Measurements from ENCODE around the gene SRPK1. TPM values are rescaled to one million over a fixed set of nuclear protein-coding genes. Genes with fewer than 3 reads are reported as not detected.

The SRPK1 gene
- 59.9 and 111 TPM in 2 replicates for total RNA-seq

DNA sequence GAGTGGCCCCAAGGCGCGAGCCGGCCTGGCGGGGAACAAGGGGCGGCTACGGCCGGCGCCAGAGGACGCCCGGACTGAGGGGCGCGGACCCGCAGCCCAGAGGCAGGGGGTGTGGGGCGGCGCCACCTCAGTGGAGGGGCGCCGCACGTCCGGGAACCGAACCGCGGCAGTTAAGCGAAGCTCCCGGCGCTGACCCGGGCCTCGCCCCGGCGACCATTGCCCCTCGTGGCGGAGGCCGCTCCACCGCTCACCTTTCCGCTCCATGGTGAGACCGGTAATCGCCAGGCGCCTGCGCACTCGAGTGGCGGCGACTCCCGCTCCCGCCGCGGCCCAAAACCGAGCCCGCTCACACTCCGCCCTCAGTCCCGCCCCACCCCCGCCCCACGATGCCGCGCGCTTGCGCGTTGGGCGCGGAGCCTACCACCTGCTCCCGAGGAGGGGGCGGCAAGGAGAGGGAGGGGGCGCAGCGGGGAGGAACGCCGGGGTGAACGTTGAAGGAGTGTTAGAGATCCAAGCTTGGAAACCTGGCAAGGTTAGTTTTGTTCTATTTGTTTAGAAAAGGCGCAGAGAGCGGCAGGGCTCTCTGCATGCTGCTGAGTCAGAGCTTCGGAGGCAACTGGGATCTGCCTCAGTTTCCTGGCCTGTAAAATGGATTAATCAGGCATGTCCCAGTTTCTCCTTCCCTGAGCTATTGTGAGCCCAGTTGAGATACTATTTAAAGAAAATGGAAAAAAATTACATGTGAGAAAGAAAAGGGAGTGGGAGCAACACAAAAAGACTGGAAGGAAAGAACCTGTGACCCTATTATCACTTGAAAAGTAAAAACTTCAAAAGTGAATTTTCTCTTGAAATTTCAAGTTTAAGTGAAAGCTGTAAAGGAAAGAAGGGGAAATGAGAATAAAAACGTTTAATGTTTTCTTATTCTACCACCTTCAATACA is at the start of gene SRPK1:
SRPK1 (minus strand) TSS at position 306 of the 940 bp plus-strand sequence; CDS start at position 264, 42 bp downstream.

DNA sequence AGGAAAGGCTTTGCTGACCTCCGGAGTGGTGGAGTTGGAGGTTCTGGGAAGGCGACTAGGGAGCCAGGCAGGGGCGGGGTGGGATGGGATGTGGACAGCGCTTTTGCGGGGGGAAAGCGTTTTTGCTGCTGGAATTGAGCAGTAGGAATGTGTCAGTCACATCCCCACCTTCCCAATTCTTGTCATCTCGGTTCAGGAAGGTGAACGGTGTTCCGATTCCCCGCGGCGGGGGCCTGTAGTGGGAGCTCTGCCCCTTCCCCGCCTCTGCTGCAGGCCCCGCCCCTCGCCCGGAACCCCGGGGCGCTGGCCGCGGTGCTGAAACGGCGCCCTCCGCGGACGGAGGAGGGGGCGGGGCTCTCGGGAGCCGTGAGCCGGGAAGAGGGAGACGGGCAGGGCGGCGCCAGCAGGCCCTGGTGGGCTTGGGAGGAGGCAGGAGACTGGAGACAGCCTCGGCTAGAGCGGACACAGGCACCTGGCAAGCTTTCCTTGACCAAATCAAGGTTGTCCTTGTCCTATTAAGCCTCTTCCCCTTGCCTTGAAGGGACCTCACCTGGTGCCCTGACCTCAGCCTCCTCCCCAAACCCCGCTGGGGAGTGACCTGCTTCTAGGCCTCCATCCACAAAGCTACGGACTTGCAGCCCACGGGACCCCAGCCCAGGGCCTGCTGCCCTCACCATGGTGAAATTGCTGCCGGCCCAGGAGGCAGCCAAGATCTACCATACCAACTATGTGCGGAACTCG is 115.7 kb downstream of the SRPK1 start, which contains the start of gene LHFPL5:
LHFPL5 (plus strand) TSS at position 357 of the 741 bp plus-strand sequence; CDS start at position 676, 319 bp downstream.

Other genes starting within 250 kb of the SRPK1 start
- gene FKBP5, start 232.2 kb downstream of the SRPK1 start, total RNA-seq = 14.5 and 27.1 TPM in 2 replicates
- 0.22 and 0.25 TPM in 2 replicates for gene ARMC12, start 184.1 kb downstream of the SRPK1 start, total RNA-seq
- not detected in 2 replicates for gene CLPSL2, start 144.5 kb downstream of the SRPK1 start, total RNA-seq
- not detected in 2 replicates for gene CLPSL1, start 140.1 kb downstream of the SRPK1 start, total RNA-seq
- gene CLPS, start 123.8 kb downstream of the SRPK1 start, total RNA-seq = not detected in 2 replicates
- not detected in 2 replicates for gene LHFPL5, start 115.7 kb downstream of the SRPK1 start, total RNA-seq
- gene SLC26A8, start 103.5 kb upstream of the SRPK1 start, total RNA-seq = not detected in 2 replicates
- gene MAPK14, start 106.7 kb upstream of the SRPK1 start, total RNA-seq = 69.8 and 71.7 TPM in 2 replicates
- 28.2 and 34.1 TPM in 2 replicates for gene MAPK13, start 209.4 kb upstream of the SRPK1 start, total RNA-seq

Data from uterine smooth muscle cell (primary cell).